ENCODE data around the gene GRB7. TPM values are rescaled to one million over a fixed set of nuclear protein-coding genes. Genes with fewer than 3 reads are reported as not detected.
"Not testable (repeated sequence)": the region's sequence is repeated elsewhere in the genome, so short reads cannot be mapped to it uniquely, and the experiment has no call there.

GRB7 gene
- total RNA-seq, 1 donor from 2014 or later: 8.8 TPM

DNA sequence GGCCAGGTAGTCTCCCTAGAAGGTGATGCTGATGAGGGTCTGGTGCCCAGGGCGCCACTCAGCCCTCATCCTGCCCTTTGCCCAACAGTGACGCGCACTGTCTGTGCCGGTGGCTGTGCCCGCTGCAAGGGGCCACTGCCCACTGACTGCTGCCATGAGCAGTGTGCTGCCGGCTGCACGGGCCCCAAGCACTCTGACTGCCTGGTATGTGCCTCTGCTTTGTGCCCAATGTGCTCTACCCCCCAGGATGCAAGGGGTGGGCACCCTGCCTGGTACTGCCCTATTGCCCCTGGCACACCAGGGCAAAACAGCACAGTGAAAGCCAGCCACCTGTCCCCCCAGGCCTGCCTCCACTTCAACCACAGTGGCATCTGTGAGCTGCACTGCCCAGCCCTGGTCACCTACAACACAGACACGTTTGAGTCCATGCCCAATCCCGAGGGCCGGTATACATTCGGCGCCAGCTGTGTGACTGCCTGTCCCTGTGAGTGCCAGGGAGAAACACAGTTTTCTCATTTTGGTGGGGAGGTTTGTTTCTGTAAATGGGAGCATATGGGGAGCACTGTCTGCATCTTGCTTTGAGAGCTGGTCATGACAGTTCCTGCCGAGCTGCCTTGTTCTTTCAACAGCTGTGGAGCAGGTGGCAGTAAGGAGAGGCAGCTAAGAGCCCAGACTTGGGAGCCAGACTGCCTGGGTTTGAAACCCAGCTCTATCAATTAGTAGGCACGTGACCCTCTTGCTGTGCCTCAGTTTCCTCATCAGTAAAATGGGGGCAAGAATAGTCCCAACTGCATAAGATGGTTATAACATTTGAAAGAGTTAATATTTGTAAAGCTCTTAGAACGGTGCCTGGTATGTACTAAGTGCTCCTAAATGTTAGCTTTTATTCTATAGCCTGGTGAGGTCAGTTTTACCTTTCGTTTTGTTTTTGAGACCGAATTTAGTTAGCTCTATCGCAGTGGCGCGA lies 27.5 kb upstream of the GRB7 start:
- DNase-seq: no peak

DNA sequence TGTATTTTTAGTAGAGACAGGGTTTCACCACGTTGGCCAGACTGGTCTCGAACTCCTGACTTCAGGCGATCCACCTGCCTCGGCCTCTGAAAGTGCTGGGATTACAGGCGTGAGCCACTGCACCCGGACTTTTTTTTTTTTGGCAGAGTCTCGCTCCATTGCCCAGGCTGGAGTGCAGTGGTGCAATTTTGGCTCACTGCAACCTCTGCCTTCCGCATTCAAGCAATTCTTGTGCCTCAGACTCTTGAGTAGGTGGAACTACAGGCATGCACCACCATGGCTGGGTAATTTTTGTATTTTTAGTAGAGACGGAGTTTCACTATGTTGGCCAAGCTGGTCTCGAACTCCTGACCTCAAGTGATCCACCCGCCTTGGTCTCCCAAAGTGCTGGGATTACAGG lies 26.7 kb upstream of the GRB7 start:
- DNase-seq: not testable (repeated sequence)

DNA sequence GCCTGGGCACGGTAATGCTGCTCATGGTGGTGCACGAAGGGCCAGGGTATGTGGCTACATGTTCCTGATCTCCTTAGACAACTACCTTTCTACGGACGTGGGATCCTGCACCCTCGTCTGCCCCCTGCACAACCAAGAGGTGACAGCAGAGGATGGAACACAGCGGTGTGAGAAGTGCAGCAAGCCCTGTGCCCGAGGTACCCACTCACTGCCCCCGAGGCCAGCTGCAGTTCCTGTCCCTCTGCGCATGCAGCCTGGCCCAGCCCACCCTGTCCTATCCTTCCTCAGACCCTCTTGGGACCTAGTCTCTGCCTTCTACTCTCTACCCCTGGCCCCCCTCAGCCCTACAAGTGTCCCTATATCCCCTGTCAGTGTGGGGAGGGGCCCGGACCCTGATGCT lies 25.9 kb upstream of the GRB7 start:
- no peak for DNase-seq

DNA sequence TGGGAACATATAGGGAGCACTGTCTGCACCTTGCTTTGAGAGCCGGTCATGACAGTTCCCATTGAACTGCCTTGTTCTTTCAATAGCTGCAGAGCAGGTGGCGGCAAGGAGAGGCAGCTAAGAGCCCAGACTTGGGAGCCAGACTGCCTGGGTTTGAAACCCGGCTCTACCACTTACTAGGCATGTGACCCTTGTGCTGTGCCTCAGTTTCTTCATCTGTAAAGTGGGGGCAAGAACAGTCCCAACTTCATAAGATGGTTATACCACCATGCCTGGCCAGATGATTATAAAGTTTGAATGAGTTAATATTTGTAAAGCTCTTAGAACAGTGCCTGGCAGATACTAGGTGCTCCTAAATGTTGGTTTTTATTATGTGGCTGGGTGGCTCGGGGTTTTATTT lies 23.5 kb upstream of the GRB7 start:
- DNase-seq: no peak

DNA sequence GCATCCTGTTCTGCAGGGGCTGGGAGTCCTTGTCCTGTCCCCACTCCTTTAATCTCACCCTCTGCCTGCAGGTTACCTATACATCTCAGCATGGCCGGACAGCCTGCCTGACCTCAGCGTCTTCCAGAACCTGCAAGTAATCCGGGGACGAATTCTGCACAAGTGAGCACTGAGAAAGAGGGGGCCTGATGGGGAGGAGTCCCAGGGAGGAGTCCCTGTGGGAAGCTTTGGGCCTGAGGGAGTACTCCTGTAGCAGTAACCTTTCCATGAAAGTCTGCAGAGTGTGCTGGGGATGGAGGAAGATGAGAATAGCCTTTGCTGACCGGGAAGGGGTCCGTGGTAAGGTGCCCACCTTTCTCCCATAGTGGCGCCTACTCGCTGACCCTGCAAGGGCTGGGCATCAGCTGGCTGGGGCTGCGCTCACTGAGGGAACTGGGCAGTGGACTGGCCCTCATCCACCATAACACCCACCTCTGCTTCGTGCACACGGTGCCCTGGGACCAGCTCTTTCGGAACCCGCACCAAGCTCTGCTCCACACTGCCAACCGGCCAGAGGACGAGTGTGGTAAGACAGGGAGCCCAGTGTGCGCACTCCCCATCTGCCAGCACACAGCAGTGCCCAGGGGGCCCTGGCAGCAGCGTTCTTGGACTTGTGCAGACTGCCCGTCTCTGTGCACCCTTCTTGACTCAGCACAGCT lies 22.2 kb upstream of the GRB7 start:
- DNase-seq: no peak

DNA sequence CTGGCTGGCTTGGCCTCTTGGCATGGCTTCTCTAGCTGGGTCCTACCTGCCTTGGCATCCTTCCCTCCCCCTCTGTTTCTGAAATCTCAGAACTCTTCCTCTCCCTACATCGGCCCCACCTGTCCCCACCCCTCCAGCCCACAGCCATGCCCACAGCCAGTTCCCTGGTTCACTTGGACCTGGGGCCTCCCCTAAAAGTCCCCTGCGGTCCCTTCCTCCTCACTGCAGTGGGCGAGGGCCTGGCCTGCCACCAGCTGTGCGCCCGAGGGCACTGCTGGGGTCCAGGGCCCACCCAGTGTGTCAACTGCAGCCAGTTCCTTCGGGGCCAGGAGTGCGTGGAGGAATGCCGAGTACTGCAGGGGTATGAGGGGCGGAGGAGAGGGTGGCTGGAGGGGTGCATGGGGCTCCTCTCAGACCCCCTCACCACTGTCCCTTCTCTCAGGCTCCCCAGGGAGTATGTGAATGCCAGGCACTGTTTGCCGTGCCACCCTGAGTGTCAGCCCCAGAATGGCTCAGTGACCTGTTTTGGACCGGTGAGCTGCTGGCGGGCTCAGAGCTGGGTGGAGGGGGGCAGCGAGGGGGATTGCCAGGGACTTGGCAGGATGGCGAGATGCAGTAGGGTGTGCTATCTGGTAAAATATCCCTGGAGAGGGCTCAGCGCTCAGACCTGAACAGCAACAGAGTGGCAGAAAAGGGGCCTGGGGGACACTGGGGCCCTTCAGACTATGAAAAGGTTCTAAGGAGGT lies 21.5 kb upstream of the GRB7 start:
- no peak for DNase-seq

DNA sequence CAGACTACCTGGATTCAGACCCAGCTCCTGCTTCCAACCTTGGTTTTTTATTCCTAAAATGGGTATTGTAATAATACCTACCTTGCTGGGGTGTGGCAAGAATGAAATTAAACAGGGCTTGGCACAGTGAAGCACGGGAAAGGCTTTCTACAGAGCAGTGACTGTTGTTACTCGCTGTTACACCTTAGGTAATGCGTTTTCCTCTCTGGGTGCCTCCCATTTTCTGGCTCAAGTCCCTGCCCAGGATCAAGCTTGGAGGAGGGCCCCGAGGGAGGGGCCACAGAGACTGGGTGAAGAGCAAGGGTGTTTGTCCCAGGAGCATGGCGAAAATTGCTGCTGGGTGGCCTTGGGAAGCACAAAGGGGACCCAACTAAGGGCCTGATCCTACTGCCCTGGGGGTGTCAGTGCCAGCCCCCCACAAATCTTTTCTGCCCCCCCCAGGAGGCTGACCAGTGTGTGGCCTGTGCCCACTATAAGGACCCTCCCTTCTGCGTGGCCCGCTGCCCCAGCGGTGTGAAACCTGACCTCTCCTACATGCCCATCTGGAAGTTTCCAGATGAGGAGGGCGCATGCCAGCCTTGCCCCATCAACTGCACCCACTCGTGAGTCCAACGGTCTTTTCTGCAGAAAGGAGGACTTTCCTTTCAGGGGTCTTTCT lies 20.7 kb upstream of the GRB7 start:
- no peak for DNase-seq

DNA sequence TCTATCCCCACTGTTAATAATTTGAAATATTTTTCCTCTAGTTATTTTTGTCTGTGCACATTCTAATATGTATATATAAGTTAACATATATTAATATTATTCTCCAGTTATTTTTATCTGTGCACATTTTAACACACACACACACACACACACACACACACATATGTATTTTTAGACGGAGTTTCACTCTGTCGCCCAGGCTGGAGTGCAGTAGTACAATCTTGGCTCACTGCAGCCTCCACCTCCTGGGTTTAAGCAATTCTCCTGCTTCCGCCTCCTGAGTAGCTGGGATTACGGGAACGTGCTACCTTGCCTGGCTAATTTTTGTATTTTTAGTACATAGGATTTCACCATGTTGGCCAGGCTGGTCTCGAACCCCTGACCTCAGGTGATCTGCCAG lies 20.1 kb upstream of the GRB7 start:
- no peak for DNase-seq

DNA sequence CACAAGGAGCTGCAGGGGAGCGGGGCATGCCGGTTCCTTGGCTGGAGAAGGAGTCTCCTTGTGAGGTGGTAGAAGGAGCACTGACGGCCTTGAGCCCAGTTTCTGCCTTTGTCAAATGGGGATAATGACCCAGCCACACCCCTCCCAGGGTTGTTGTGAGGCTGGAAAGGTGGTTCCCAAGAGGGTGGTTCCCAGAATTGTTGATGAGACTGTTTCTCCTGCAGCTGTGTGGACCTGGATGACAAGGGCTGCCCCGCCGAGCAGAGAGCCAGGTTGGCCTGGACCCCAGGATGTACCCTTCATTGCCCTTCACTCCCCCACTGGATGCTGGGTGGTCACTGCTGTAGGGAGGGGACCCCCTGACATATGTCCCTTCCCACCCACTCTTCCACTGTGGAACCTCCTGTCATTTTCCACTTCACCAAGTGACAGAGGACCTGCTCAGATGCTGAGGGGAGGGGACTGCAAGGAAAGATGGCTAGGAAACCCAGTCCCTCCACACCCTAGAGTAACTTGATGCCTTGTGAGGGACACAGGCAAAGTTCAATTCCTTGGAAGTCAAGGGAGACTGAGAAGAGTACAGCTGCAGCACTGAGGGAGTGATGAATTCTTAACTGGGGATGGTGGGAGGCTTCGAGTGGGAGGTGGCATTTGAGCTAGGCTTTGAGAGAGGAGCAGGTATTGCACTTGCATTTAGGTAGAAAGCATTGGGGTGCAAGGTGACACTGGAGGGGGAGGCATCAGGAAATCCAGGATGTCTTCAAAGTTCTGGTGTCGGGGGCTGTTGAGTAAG lies 18.0 kb upstream of the GRB7 start:
- no peak for DNase-seq

DNA sequence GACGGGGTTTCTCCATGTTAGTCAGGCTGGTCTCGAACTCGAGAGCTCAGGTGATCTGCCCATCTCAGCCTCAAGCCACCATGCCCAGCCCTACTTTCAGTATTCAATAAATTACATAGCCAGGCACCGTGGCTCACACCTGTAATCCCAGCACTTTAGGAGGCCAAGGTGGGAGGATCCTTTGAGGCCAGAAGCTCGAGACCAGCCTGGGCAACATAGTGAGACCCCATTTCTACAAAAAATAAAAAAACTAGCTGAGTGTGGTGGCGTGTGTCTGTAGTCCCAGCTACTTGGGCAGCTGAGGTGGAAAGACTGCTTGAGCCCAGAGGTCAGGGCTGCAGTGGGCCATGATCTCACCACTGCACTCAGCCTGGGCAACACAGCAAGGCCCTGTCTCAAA lies 15.6 kb upstream of the GRB7 start:
- no peak for DNase-seq

DNA sequence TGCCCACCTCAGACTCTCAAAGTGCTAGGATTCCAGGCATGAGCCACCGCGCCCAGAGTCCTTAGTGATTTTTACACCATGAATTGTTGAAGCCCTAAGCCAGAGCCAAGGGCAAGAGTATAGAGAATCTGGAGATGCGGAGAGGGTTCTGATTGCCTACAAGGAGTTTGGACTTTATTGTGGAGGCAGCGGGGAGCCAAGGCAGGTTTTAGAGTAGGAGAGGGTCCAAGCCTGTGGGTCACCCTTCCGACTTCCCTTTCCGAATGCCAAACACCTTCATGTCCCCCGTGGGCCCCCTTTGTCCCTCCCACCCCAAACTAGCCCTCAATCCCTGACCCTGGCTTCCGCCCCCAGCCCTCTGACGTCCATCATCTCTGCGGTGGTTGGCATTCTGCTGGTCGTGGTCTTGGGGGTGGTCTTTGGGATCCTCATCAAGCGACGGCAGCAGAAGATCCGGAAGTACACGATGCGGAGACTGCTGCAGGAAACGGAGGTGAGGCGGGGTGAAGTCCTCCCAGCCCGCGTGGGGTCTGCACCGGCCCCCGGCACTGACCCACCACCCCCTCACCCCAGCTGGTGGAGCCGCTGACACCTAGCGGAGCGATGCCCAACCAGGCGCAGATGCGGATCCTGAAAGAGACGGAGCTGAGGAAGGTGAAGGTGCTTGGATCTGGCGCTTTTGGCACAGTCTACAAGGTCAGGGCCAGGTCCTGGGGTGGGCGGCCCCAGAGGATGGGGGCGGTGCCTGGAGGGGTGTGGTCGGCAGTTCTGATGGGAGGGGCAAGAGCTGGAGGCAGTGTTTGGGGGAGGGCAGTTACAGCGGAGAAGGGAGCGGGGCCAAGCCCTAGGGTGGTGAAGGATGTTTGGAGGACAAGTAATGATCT lies 14.5 kb upstream of the GRB7 start:
- no peak for DNase-seq

DNA sequence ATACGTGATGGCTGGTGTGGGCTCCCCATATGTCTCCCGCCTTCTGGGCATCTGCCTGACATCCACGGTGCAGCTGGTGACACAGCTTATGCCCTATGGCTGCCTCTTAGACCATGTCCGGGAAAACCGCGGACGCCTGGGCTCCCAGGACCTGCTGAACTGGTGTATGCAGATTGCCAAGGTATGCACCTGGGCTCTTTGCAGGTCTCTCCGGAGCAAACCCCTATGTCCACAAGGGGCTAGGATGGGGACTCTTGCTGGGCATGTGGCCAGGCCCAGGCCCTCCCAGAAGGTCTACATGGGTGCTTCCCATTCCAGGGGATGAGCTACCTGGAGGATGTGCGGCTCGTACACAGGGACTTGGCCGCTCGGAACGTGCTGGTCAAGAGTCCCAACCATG lies 13.0 kb upstream of the GRB7 start:
- no peak for DNase-seq

DNA sequence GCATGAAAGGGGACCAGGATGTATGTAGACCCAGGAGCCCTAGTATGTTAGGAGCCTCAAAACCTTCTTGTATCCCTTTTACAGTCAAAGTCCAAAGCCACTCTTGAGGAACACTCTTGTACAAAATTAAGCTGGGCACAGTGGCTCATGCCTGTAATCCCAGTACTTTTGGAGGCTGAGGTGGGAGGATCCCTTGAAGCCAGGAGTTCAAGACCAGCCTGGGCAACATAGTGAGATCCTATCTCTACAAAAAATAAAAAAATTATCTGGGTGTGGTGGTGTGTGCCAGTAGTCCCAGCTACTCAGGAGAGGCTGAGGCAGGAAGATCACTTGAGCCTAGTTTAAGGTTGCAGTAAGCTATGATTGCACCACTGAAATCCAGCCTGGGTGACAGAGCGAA lies 11.8 kb upstream of the GRB7 start:
- not testable (repeated sequence) for DNase-seq

DNA sequence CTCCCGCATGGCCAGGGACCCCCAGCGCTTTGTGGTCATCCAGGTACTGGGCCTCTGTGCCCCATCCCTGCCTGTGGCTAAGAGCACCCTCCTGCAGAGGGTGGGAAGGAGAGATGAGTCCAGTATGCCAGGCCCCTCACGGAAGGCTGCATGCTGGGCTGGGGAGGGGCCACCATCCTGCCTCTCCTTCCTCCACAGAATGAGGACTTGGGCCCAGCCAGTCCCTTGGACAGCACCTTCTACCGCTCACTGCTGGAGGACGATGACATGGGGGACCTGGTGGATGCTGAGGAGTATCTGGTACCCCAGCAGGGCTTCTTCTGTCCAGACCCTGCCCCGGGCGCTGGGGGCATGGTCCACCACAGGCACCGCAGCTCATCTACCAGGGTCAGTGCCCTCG lies 11.1 kb upstream of the GRB7 start:
- no peak for DNase-seq

DNA sequence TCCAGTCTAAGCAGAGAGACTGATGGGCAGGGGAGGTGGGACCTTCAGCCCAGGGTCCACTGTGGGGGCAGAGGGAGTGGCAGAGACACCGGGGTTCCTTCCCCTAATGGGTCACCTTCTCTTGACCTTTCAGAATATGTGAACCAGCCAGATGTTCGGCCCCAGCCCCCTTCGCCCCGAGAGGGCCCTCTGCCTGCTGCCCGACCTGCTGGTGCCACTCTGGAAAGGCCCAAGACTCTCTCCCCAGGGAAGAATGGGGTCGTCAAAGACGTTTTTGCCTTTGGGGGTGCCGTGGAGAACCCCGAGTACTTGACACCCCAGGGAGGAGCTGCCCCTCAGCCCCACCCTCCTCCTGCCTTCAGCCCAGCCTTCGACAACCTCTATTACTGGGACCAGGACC lies 10.2 kb upstream of the GRB7 start:
- no peak for DNase-seq

DNA sequence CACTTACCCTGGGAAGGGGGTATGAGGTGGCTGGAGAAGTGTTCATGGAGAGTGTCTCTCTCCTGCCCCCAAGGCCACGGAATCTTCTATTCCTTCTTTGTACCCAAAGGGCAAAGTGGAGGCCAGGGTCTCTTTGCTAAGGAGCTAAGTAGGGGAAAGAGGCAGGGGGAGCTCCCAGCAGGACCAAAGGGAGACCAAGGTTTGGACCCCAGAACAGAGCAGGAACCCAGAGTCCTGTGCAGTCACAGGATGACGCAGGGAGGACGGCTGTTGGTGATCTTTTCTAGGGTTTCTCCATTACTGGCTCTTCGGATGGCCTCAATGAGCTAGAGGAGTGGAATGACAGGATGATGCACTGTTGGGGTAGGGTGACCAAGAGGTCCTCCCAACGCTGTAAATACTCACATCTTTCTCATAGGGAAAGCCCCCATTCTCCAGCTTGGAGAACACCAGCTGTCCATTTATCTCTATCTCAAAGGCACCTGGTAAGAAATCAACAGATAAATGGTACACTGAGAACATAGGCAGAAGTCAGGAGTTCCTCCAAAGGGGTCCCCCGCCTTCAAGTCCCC lies 8.4 kb upstream of the GRB7 start:
- DNase-seq: no peak

DNA sequence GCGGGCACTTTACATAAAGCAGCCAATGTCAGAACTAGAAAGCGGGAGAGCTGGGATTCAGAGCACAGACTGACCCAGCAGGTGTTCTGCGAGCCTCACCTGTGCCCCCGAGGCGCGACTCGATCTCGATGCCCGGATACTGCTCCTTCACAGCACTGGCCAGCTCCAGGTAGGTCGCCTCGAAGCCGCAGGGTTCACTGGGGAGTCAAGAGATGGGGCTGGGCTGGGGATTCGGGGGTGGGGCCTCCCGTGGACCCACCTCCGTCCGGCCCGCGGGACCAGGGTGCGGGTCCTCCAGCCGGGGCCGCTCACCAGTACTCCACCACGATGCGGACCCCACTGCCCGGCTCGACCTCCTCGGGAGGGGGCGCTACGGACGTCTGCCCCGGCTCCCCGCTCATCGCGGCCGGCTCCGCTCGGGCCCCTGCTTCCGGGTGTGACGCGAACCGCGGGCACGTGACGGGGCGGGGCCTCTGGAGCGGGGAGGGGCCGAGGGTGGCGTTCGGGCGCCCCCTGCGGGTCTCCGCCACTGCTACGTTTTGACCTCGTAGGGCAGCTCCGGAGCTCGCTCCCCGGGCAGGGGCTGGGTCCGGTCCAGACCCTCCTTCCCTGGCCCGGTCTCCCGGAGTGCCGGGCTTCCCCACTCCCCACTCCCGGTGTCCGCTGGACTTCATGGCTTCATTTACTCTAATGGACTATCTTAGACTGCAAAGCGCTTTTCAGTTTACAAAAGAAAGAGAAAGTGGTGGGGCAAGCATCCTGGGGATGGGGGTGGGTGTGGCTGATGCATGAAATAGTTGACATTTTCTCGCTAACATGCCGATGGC lies 7.4 kb upstream of the GRB7 start, which contains the start of gene MIEN1:
Gene MIEN1, minus strand, starts transcription at position 438 of the 827 bp plus-strand sequence. Its CDS starts 37 bp downstream, at position 401.
- peak; percentile 48 for DNase-seq

DNA sequence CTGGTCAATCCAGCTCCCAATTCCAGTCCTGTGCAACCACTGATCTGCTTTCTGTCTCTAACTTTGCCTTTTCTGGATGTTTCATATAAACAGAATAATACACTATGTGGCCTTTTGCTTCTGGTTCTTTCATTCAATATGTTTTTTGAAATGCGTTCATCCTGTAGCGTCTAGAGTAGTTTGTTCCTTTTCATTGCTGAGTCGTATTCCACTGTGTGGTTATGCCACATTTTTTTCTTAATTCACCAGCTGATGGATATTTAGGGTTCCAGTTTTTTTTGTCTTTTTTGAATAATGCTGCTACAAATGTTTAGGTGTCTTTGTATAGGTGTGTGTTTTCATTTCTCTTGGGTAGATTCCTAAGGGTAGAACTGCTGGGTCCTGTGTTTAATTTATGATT lies 5.2 kb upstream of the GRB7 start:
- DNase-seq: no peak

DNA sequence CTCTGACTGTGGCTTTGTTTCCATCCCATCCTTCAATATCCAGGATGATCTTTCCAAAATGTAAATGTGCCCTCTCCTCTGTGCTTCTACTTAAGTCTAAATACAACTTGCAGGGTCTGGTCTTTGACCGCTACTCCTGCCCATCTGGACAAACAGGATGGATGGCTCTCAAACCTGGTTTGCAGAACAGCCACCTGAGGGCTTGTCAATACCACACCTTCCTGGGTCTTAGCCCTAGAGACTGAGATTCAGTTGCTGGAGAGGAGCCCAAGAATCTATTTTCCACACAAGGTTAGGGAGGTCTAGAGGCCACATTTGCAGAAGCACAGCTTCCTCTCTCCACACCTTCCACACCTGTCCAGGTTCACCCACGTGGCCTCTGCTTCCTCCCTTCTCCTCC lies 1.9 kb upstream of the GRB7 start:
- DNase-seq: no peak
